SIG-M5 (cell line): ENCODE results near the gene GDPD4.

Experiments used
- DNase-seq: peaks from one replicate; lab custom pipeline; 2025; lab: John Stamatoyannopoulos, UW

The GDPD4 gene

GRCh38 chr11:77299528-77299993 is 1.9 kb downstream of the GDPD4 start:
- DNase-seq: no peak

- DNase-seq: no peak
These were observed 7.4 kb downstream of the GDPD4 start for GRCh38 chr11:77294040-77294439.

GRCh38 chr11:77289737-77290136 is 11.7 kb downstream of the GDPD4 start:
- DNase-seq: no peak

- DNase-seq: no peak
These were observed 13.7 kb downstream of the GDPD4 start for GRCh38 chr11:77287615-77288273.

- DNase-seq: no peak
These were observed 14.3 kb downstream of the GDPD4 start for GRCh38 chr11:77287136-77287535.

- DNase-seq: no peak
These were observed 16.7 kb downstream of the GDPD4 start for GRCh38 chr11:77284476-77285468.

GRCh38 chr11:77283101-77283500 is 18.4 kb downstream of the GDPD4 start:
- no peak for DNase-seq

- no peak for DNase-seq
These were observed 22.6 kb downstream of the GDPD4 start for GRCh38 chr11:77278595-77279506.

GRCh38 chr11:77276271-77276670 is 25.2 kb downstream of the GDPD4 start:
- DNase-seq: no peak

- DNase-seq: no peak
These were observed 30.6 kb downstream of the GDPD4 start for GRCh38 chr11:77270921-77271320.

GRCh38 chr11:77269484-77270123 is 31.9 kb downstream of the GDPD4 start:
- DNase-seq: no peak

GRCh38 chr11:77267962-77268361 is 33.5 kb downstream of the GDPD4 start:
- DNase-seq: no peak

- no peak for DNase-seq
These were observed 34.7 kb downstream of the GDPD4 start for GRCh38 chr11:77266766-77267165.

- DNase-seq: no peak
These were observed 38.7 kb downstream of the GDPD4 start for GRCh38 chr11:77262803-77263202.

GRCh38 chr11:77259641-77260040 is 41.8 kb downstream of the GDPD4 start:
- no peak for DNase-seq

GRCh38 chr11:77253690-77254089 is 47.8 kb downstream of the GDPD4 start:
- DNase-seq: no peak

GRCh38 chr11:77252555-77253270 is 48.8 kb downstream of the GDPD4 start:
- DNase-seq: no peak

GRCh38 chr11:77250881-77251640 is 50.4 kb downstream of the GDPD4 start:
- no peak for DNase-seq

- DNase-seq: no peak
These were observed 52.1 kb downstream of the GDPD4 start for GRCh38 chr11:77249427-77249826.
